Measurements from ENCODE around the gene LRRC3.

Gene LRRC3

DNA sequence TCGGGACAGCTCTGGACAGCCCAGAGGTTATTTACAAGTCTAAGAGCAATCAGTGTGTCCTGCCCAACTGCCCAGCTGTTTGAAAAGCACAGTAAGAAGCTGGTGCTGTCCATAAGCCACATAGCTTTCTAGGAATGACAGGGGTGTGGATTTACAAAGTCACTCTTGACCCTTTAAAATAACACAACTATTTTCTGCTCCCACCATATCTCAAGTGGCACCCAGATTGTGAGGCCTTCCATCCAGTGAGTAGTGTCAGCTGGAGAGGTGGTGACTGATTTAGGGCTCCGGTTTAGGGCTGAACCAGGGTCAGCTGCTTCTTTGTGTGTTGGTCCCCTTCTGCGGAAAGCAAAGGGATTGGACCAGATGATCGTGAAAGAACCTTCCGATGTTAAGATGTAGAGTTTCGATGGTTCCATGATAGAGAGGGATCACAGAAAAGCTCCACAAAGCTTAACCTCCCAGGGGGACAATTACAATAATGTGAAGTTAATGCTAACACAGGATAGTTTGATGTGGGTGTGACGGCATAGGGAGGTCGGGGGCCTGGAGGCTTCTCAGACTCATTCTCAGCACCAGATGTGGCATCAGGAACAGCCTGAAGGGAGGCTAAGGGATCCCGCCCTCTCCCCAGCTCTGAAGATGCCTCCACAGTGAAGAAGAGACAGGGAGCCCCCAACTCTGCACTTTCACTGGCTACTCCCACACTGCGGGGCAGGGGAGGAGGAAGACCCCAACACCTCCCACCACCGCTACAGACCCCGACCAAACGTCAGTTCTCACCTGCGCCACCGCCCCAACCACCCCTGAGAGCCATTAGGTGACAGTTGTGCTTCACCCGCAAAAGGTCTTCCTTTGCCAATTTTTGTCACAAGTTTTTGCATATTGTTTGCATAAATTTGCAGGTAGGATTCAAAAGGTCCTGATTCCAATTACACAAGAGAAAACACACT lies 40.6 kb downstream of the LRRC3 start:
- Histone ChIP-seq H2AK5ac (ENCODE audit: low read depth, low read length) (peak overlapping the region; percentile 22), H2BK15ac (ENCODE audit: low read length) (peak overlapping the region; percentile 72), H3K36me3 (replicated peaks in 1 of 2; ENCODE audit: control insufficient read depth in 2 of 2, insufficient read depth in 2 of 2, low read length in 2 of 2) (no peaks in the 10 kb centered on the region), H3K9me3 (replicated peaks in 1 of 2; ENCODE audit: control insufficient read depth in 2 of 2, insufficient read depth in 1 of 2, low read depth in 1 of 2, low read length in 2 of 2) (peaks cover 16 to 34% of the 10 kb centered on the region in 2 donors), H3K4me2 (ENCODE audit: insufficient read depth, low read length, poor library complexity, severe bottlenecking) (no peak overlapping the region), H3K27me3 (ENCODE audit: control insufficient read depth in 3 of 3, insufficient read depth in 3 of 3, low read depth in 1 of 3, low read length in 3 of 3) (peaks cover 0 to 22% (median 0%) of the 10 kb centered on the region in 3 experiments), H4K8ac (ENCODE audit: low read depth, low read length) (no peak overlapping the region), H3K4me3 (ENCODE audit: low read length in 2 of 2) (no peak overlapping the region), H4K91ac (ENCODE audit: low read depth, low read length, poor library complexity) (no peak overlapping the region), H2BK5ac (ENCODE audit: low read length) (no peak overlapping the region), H3K9ac (ENCODE audit: low read depth, low read length, poor library complexity) (no peak overlapping the region), H3K14ac (ENCODE audit: low read length) (no peak overlapping the region), H3K79me1 (ENCODE audit: low read depth, low read length) (peaks cover 4% of the 10 kb centered on the region), H3K18ac (ENCODE audit: low read length) (no peak overlapping the region), H3K27ac (replicated peaks; ENCODE audit: low read length) (no peak overlapping the region), H3K4me1 (ENCODE audit: control insufficient read depth in 2 of 2, insufficient read depth in 1 of 2, low read depth in 1 of 2, low read length in 2 of 2) (peaks cover 16 to 24% of the 10 kb centered on the region in 2 donors), H3K4ac (ENCODE audit: low read length) (no peak overlapping the region), H2BK120ac (ENCODE audit: low read depth, low read length) (no peak overlapping the region), H3K23ac (ENCODE audit: low read depth, low read length, poor library complexity) (peak overlapping the region; percentile 77), H2BK12ac (ENCODE audit: low read length) (no peak overlapping the region), H2AFZ (ENCODE audit: low read length) (no peak overlapping the region)
- DNase-seq (ENCODE audit: low spot score): no peak
- WGBS, 2 donors (ENCODE audit: extremely low coverage in 2 of 2, insufficient read length in 2 of 2, insufficient replicate concordance in 1 of 2): no CpG with 5 or more reads among the region's 16 CpGs

DNA sequence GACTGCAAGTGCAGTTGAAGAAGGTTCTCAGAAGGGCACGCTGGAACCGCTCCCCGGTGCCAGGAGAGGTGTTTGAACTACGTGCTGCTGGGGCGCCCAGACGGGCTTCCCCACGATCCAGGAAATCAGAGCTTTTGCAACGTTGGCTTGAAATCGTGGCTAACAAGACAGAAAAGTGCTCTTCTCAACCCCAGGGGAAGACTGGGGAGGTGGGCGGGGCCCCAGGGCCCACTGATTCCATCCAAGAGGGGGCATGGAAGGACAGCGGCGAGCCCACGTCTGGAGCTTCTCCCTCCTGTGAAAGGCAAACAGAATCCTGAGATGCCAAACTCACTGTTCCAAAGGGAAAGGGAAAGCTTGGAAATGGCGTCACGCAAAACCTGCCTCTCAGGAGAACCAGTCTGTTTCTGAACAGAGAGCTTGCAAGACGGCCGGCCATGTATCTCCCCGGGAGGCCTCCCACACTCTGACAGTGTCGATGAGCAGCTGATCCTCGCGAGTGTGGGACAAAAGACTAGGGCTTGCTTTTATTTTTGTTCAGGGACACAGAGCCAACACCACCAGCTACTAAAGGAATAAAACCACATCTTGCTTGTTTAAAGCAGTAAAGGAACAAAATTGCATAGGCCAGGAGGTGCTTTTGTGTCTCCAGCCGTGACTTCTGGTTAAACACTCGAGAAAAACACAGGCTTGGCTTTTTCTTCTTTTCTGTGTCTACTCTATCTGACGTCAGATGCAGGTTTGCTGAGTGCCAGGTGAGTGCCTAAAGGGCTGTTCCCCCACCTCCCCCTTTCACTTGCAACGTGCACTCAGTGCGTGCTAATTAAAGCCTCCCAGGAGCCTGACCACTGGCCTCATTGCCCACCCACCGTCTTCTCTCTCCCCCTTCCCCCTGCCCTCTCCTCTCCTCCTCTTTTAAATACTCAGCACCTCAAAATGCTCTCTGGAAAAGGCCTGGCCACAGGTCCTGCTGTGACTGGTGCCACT lies 41.5 kb downstream of the LRRC3 start:
- Histone ChIP-seq H2AFZ (ENCODE audit: low read length) (peak overlapping the region; percentile 80), H2AK5ac (ENCODE audit: low read depth, low read length) (no peak overlapping the region), H3K9ac (ENCODE audit: low read depth, low read length, poor library complexity) (no peak overlapping the region), H2BK15ac (ENCODE audit: low read length) (peak overlapping the region; percentile 72), H3K4ac (ENCODE audit: low read length) (no peak overlapping the region), H3K23ac (ENCODE audit: low read depth, low read length, poor library complexity) (peak overlapping the region; percentile 8), H2BK12ac (ENCODE audit: low read length) (no peak overlapping the region), H2BK5ac (ENCODE audit: low read length) (no peak overlapping the region), H3K4me2 (ENCODE audit: insufficient read depth, low read length, poor library complexity, severe bottlenecking) (peak overlapping the region; percentile 12), H3K9me3 (replicated peaks in 1 of 2; ENCODE audit: control insufficient read depth in 2 of 2, insufficient read depth in 1 of 2, low read depth in 1 of 2, low read length in 2 of 2) (peaks cover 13 to 28% of the 10 kb centered on the region in 2 donors), H3K27me3 (ENCODE audit: control insufficient read depth in 3 of 3, insufficient read depth in 3 of 3, low read depth in 1 of 3, low read length in 3 of 3) (peaks cover 0 to 22% (median 0%) of the 10 kb centered on the region in 3 experiments), H4K8ac (ENCODE audit: low read depth, low read length) (no peak overlapping the region), H3K14ac (ENCODE audit: low read length) (no peak overlapping the region), H3K27ac (replicated peaks; ENCODE audit: low read length) (no peak overlapping the region), H3K4me1 (ENCODE audit: control insufficient read depth in 2 of 2, insufficient read depth in 1 of 2, low read depth in 1 of 2, low read length in 2 of 2) (peaks cover 16 to 24% of the 10 kb centered on the region in 2 donors), H2BK120ac (ENCODE audit: low read depth, low read length) (no peak overlapping the region), H3K4me3 (ENCODE audit: low read length in 2 of 2) (no peak overlapping the region), H4K91ac (ENCODE audit: low read depth, low read length, poor library complexity) (no peak overlapping the region), H3K79me1 (ENCODE audit: low read depth, low read length) (peaks cover 4% of the 10 kb centered on the region), H3K36me3 (replicated peaks in 1 of 2; ENCODE audit: control insufficient read depth in 2 of 2, insufficient read depth in 2 of 2, low read length in 2 of 2) (no peaks in the 10 kb centered on the region), H3K18ac (ENCODE audit: low read length) (no peak overlapping the region)
- DNase-seq (ENCODE audit: low spot score): no peak
- no CpG with 5 or more reads among the region's 27 CpGs for WGBS, 2 donors (ENCODE audit: extremely low coverage in 2 of 2, insufficient read length in 2 of 2, insufficient replicate concordance in 1 of 2)

GRCh38 chr21:44497703-44498126 lies 42.4 kb downstream of the LRRC3 start:
- Histone ChIP-seq H2BK12ac (ENCODE audit: low read length) (no peak overlapping the region), H3K36me3 (replicated peaks in 1 of 2; ENCODE audit: control insufficient read depth in 2 of 2, insufficient read depth in 2 of 2, low read length in 2 of 2) (no peaks in the 10 kb centered on the region), H2BK120ac (ENCODE audit: low read depth, low read length) (no peak overlapping the region), H4K8ac (ENCODE audit: low read depth, low read length) (no peak overlapping the region), H3K79me1 (ENCODE audit: low read depth, low read length) (peaks cover 4% of the 10 kb centered on the region), H3K23ac (ENCODE audit: low read depth, low read length, poor library complexity) (no peak overlapping the region), H3K9me3 (replicated peaks in 1 of 2; ENCODE audit: control insufficient read depth in 2 of 2, insufficient read depth in 1 of 2, low read depth in 1 of 2, low read length in 2 of 2) (peaks cover 9 to 20% of the 10 kb centered on the region in 2 donors), H2BK5ac (ENCODE audit: low read length) (no peak overlapping the region), H3K14ac (ENCODE audit: low read length) (no peak overlapping the region), H3K9ac (ENCODE audit: low read depth, low read length, poor library complexity) (no peak overlapping the region), H2AFZ (ENCODE audit: low read length) (peak overlapping the region; percentile 80), H3K18ac (ENCODE audit: low read length) (no peak overlapping the region), H3K27ac (replicated peaks; ENCODE audit: low read length) (no peak overlapping the region), H3K4ac (ENCODE audit: low read length) (no peak overlapping the region), H4K91ac (ENCODE audit: low read depth, low read length, poor library complexity) (no peak overlapping the region), H2AK5ac (ENCODE audit: low read depth, low read length) (no peak overlapping the region), H3K4me1 (ENCODE audit: control insufficient read depth in 2 of 2, insufficient read depth in 1 of 2, low read depth in 1 of 2, low read length in 2 of 2) (peaks cover 16 to 24% of the 10 kb centered on the region in 2 donors), H2BK15ac (ENCODE audit: low read length) (no peak overlapping the region), H3K4me2 (ENCODE audit: insufficient read depth, low read length, poor library complexity, severe bottlenecking) (no peak overlapping the region), H3K27me3 (ENCODE audit: control insufficient read depth in 3 of 3, insufficient read depth in 3 of 3, low read depth in 1 of 3, low read length in 3 of 3) (peaks cover 0 to 25% (median 0%) of the 10 kb centered on the region in 3 experiments), H3K4me3 (ENCODE audit: low read length in 2 of 2) (no peak overlapping the region)
- no peak for DNase-seq (ENCODE audit: low spot score)
- WGBS, 2 donors (ENCODE audit: extremely low coverage in 2 of 2, insufficient read length in 2 of 2, insufficient replicate concordance in 1 of 2): no CpG with 5 or more reads among the region's 6 CpGs
